Muscle of arm (tissue), 12 donors: Measurements from ENCODE around the gene CLMN. TPM values are rescaled to one million over a fixed set of nuclear protein-coding genes. Genes with fewer than 3 reads are reported as not detected.

ENCODE experiments used
- DNase-seq: peaks from one replicate; pipeline ENCODE4 v3.0.0-alpha.2; 2013
- polyA plus RNA-seq, 12 donors: library from polyadenylated mRNA; unstranded; fragments of 120-200 nt; gene quantifications; one replicate each; pipeline ENCODE4 v1.2.1, GENCODE V29; 2013; ENCODE audit not compliant: insufficient read length in 12 of 12

The CLMN gene
- polyA plus RNA-seq, 12 donors: 2.5 to 21.6 (median 3.5) TPM; not detected in 1

- no peak for DNase-seq
Measured at GRCh38 chr14:95137164-95137803, 182.4 kb downstream of the CLMN start.

GRCh38 chr14:95136631-95137030, 183.1 kb downstream of the CLMN start:
- no peak for DNase-seq

GRCh38 chr14:95134304-95134933, 185.3 kb downstream of the CLMN start:
- DNase-seq: no peak

- DNase-seq: no peak
Measured at GRCh38 chr14:95133282-95133681, 186.4 kb downstream of the CLMN start.

GRCh38 chr14:95132760-95133159, 186.9 kb downstream of the CLMN start:
- no peak for DNase-seq

Other genes with a start within 250 kb of the CLMN start
- 10 to 100 TPM in 11 of 12 donors, not detected in 1; 32.5 to 55.3 (median 42.9) TPM for gene DICER1, start 162.4 kb downstream of the CLMN start, polyA plus RNA-seq
- gene SYNE3, start 196.7 kb upstream of the CLMN start, polyA plus RNA-seq: 10 to 100 TPM in 6 of 12 donors, 1 to 10 TPM in 6; 7.1 to 40.4 (median 10.1) TPM
- gene GLRX5, start 215.1 kb upstream of the CLMN start, polyA plus RNA-seq: 10 to 100 TPM in 11 of 12 donors, not detected in 1; 46.0 to 66.0 (median 52.8) TPM